Activated T-helper 9 cell treated with anti-CD3 and anti-CD28 coated beads, Interleukin-2, amount 50 U/mL, for 16 hours (primary cell): ENCODE data around the gene CEP72.
"Not testable (repeated sequence)": the region's sequence is repeated elsewhere in the genome, so short reads cannot be mapped to it uniquely, and the experiment has no call there.

ENCODE experiments used
- DNase-seq: peaks from one replicate; pipeline ENCODE4 v3.0.0-alpha.2; 2020; ENCODE audit warnings: low read depth

CEP72 gene

DNA sequence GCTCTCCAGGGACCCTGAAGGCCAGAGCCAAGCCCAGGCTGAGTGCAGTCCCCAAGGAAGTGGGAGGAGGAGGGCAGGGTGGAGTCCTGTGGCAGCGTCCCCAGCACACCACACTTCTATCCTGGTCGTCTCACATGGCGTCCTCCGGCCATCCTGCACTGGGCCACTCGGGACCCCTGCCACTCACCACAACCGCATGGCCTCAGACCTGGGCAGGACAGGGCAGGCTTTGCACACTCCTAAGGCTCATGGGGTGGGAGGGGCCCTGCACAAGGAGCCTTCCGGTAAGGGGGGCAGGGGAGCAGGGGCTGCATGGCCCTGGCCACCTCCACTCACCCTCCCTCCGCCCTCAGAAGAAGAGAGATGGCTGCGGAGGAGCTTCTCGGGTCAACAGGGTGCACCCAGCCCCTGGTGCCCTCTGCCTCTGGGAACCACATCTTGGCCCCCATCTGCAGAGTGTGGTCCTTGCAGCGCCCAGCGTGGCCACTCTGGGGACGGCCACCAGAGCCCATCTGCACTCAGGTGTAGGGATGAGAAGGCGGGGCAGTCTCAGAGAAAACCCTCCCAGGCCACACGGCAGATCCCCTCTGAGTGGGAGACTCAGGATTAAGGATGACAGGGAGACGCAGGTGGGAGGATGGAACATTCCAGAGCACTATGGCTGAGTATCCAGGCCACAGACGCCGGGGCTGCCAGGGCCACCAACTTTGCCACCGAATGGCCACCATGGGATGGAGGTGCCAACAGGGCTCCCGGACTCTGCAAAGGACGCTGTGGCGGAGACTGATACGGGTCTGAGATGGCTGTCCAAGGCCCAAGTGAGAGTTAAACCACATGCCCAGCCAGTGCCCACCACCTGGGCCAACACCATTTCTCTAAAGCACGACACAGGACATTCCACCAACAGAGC lies 73.4 kb downstream of the CEP72 start:
- no peak for DNase-seq

- not testable (repeated sequence) for DNase-seq
Observed at GRCh38 chr5:686172-686523, 74.0 kb downstream of the CEP72 start.

DNA sequence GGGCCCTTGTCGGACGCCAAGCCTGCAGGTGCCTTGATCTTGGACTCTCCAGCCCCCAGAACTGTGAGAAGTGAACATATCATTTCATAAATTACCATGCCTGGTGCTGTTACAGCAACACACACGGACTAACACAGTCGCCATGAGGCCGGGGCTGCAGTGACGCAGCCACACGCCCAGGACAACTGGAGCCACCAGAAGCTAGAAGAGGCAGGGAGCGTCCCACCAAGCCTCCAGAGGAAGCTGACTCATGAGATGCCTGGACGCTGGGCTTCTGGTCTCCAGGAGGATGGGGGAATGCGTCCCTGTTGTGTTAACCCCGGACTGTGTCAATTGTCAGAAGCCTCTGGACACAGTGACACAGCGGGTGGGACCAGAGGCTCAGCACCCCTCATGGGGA lies 74.8 kb downstream of the CEP72 start:
- not testable (repeated sequence) for DNase-seq

GRCh38 chr5:688348-689010 lies 76.3 kb downstream of the CEP72 start:
- DNase-seq: not testable (repeated sequence)

DNA sequence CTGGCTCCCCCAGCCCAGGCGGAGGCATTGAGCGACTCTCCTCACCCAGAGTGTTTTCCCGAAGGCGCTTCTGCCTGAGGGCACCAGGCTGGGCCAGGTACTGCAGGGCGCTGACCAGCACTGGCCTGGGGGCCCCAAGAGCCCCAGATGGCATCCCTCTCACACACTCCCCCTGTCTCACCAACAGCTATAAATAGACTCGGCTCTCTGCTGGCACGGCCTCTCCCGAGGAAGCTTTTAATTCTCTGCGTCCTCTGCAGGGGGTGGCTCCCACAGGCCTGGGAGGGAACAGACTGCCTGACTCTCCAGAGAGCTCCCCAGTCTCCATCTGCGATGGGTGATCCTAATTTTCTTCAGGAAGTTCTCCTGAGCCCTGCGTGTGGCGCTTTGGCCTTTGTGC lies 78.2 kb downstream of the CEP72 start:
- not testable (repeated sequence) for DNase-seq

GRCh38 chr5:691049-691448 lies 78.9 kb downstream of the CEP72 start:
- DNase-seq: not testable (repeated sequence)

- no peak for DNase-seq
Observed at GRCh38 chr5:691817-692528, 79.8 kb downstream of the CEP72 start.

DNA sequence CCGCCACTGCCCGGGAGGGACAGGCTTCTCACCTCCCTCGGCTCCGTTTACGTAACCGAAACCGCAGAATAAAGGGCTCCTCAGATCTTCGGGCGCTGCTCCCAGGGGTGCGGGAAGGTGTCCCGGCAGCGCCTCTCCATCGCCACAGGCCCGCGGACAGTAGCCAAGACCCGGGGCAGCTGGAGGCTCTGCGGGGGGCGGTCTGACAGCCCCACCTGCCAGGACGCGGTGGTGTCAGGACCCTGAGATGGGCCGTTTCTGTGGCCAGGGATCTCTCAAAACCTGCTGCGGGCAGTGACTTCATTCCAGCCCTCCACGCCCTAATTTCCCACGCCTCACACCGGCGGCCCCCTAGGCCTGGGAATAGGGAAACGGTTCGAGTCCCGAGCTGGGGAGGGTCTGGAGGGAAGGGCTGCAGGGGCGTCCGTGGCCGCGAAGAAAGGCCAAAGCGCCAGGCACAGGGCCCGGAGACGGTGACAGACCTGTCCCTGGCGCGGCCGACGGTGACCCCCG lies 80.4 kb downstream of the CEP72 start:
- not testable (repeated sequence) for DNase-seq

GRCh38 chr5:693271-694041 lies 81.3 kb downstream of the CEP72 start, which contains the start of gene TPPP:
TSS of gene TPPP (minus strand) at chr5:693352. CDS start at chr5:678060, 15,292 bp downstream.
- peak; percentile 77 for DNase-seq

- not testable (repeated sequence) for DNase-seq
Observed at GRCh38 chr5:694042-694431, 81.9 kb downstream of the CEP72 start.

DNA sequence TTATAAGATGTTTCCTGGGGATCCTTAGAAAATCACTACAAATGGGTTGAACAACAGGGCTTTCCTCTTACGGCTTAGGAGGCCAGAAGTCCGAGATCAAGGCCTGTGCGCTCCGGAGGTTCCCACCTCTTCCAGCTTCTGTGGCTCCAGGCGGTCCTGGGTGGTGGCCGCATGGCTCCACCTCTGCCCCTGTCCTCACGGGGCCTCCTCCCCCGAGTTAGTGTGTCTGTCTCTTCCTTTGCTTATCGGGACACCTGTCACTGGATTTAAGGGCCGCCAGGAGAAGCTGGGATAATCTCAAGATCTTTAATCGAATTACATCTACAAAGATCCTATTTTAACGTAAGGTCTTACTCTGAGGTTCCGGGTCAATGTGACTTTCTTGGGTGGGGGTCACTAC lies 83.3 kb downstream of the CEP72 start:
- not testable (repeated sequence) for DNase-seq

- not testable (repeated sequence) for DNase-seq
Observed at GRCh38 chr5:696191-696590, 84.1 kb downstream of the CEP72 start.

GRCh38 chr5:696753-697702 lies 84.9 kb downstream of the CEP72 start:
- DNase-seq: not testable (repeated sequence)
